Endothelial cell of umbilical vein (primary cell): ENCODE measurements around the gene SLC25A17. TPM values are rescaled to one million over a fixed set of nuclear protein-coding genes. Genes with fewer than 3 reads are reported as not detected.

Experiments used
- BruUV-seq: library from RNA; stranded (reverse); fragments of 400-500 nt; replicated peaks from 2 replicates; lab custom pipeline; 2021; lab: Mats Ljungman, UMichigan
- CTCF ChIA-PET: fragments of 300-600, 350-600 bp; sonication (Branson Sonifier 250); formaldehyde crosslinking; loops from one replicate; lab custom pipeline; 2021; ENCODE audit warnings: antibody characterized with exemption, inconsistent platforms; lab: Charles Lee
- POLR2A ChIA-PET: fragments of 300-600, 350-600 bp; sonication (Branson Sonifier 250); formaldehyde crosslinking; loops from one replicate; lab custom pipeline; 2021; ENCODE audit warnings: antibody characterized with exemption, inconsistent platforms; lab: Charles Lee
- DNase-seq: peaks from one replicate; pipeline ENCODE4 v3.0.0-alpha.2; 2011; ENCODE audit warnings: low read depth, low spot score
- FAIRE-seq: peaks from 2 replicates; lab custom pipeline; 2011; peaks lifted over from hg19 to GRCh38; lab: Jason Lieb, UNC
- H2AFZ ChIP-seq: 2 replicates; pipeline ENCODE4 v1.6.0; 2012; ENCODE audit warnings: low read depth, low read length, control low read depth, inconsistent platforms
- H3K27ac ChIP-seq: 2 replicates; pipeline ENCODE4 v1.5.1; 2011; ENCODE audit warnings: low read depth, mild to moderate bottlenecking, control low read depth, low read length, moderate library complexity; ENCODE audit not compliant: insufficient read depth
- H3K27me3 ChIP-seq, 2 experiments: 2 replicates each; pipeline versions ENCODE4 v1.6.0 to v1.6.1; 2011; ENCODE audit warnings: low read length in 2 of 2, mixed read lengths in 1 of 2; ENCODE audit not compliant: control insufficient read depth in 2 of 2, insufficient read depth in 2 of 2
- H3K36me3 ChIP-seq, 2 experiments: 2 replicates in 1 of 2; 3 replicates in 1 of 2; pipeline ENCODE4 v1.5.1; 2011; ENCODE audit warnings: low read length in 2 of 2, mild to moderate bottlenecking in 1 of 2, moderate library complexity in 1 of 2; ENCODE audit not compliant: control insufficient read depth in 2 of 2, insufficient read depth in 2 of 2; ENCODE audit errors: extremely low read depth in 1 of 2
- H3K4me1 ChIP-seq: 3 replicates; pipeline ENCODE4 v1.5.1; 2011; ENCODE audit warnings: mild to moderate bottlenecking, low read length; ENCODE audit not compliant: control insufficient read depth, insufficient read depth; ENCODE audit errors: extremely low read depth
- H3K4me2 ChIP-seq: 2 replicates; pipeline ENCODE4 v1.6.1; 2011; ENCODE audit warnings: low read length, control low read depth, mixed read lengths; ENCODE audit not compliant: insufficient read depth
- H3K4me3 ChIP-seq, 3 experiments: fragments of 200-600 bp in 1 of 3; sonication (generic), shearing (Covaris generic) in 1 of 3; replicated peaks in 1 of 3; 2 replicates each; pipeline ENCODE4 v1.5.1; 2011 to 2016; ENCODE audit warnings: control low read depth in 3 of 3, low read length in 3 of 3, mild to moderate bottlenecking in 2 of 3, inconsistent platforms in 1 of 3, low read depth in 1 of 3, moderate library complexity in 1 of 3; ENCODE audit not compliant: insufficient read depth in 1 of 3
- H3K79me2 ChIP-seq: 2 replicates; pipeline ENCODE4 v1.6.0; 2012; ENCODE audit warnings: low read length, inconsistent platforms; ENCODE audit not compliant: control insufficient read depth, insufficient read depth
- H3K9ac ChIP-seq: replicated peaks from 2 replicates; pipeline ENCODE3; 2011; ENCODE audit warnings: low read length, control low read depth; ENCODE audit not compliant: insufficient read depth; ENCODE audit errors: extremely low read depth
- H3K9me1 ChIP-seq: replicated peaks from 3 replicates; pipeline ENCODE4 v1.6.0; 2011; ENCODE audit warnings: mild to moderate bottlenecking, low read length; ENCODE audit not compliant: control insufficient read depth, insufficient read depth; ENCODE audit errors: extremely low read depth
- H3K9me3 ChIP-seq: replicated peaks from 2 replicates; pipeline ENCODE4 v1.5.1; 2012; ENCODE audit warnings: low read length, inconsistent platforms; ENCODE audit not compliant: control insufficient read depth, insufficient read depth
- H4K20me1 ChIP-seq: replicated peaks from 2 replicates; pipeline ENCODE3; 2011; ENCODE audit warnings: mild to moderate bottlenecking, low read length; ENCODE audit not compliant: control insufficient read depth, insufficient read depth; ENCODE audit errors: extremely low read depth
- CTCF ChIP-seq, 2 donors: IDR thresholded peaks; 1 replicate in 1 of 2; 2 replicates in 1 of 2; pipeline ENCODE4 v1.5.1; 2011; ENCODE audit warnings: low read length in 2 of 2, mild to moderate bottlenecking in 2 of 2, moderate library complexity in 2 of 2, control low read depth in 1 of 2, inconsistent platforms in 1 of 2, low read depth in 1 of 2; ENCODE audit not compliant: insufficient read depth in 1 of 2; ENCODE audit errors: extremely low read depth in 1 of 2
- EZH2 ChIP-seq: IDR thresholded peaks from 2 replicates; pipeline ENCODE4 v1.6.1; 2012; ENCODE audit warnings: borderline replicate concordance, low read depth, mild to moderate bottlenecking, moderate library complexity, low read length, inconsistent platforms; ENCODE audit not compliant: severe bottlenecking
- FOS ChIP-seq: IDR thresholded peaks from 2 replicates; pipeline ENCODE4 v1.6.1; 2011; ENCODE audit warnings: mild to moderate bottlenecking, low read length, moderate library complexity, borderline replicate concordance; ENCODE audit not compliant: insufficient read depth
- GATA2 ChIP-seq: IDR thresholded peaks from 2 replicates; pipeline ENCODE4 v1.7.0; 2011; ENCODE audit warnings: low read depth, mild to moderate bottlenecking, moderate library complexity, mixed read lengths, low read length; ENCODE audit not compliant: insufficient read length, insufficient read depth
- JUN ChIP-seq: IDR thresholded peaks from 2 replicates; pipeline ENCODE4 v1.6.1; 2011; ENCODE audit warnings: borderline replicate concordance, low read depth; ENCODE audit not compliant: insufficient read length, insufficient read depth
- MAX ChIP-seq: IDR thresholded peaks from 2 replicates; pipeline ENCODE4 v1.6.1; 2011; ENCODE audit not compliant: insufficient read depth, insufficient read length
- MYC ChIP-seq: IDR thresholded peaks from one replicate; pipeline ENCODE4 v1.6.1; 2011; ENCODE audit warnings: mild to moderate bottlenecking, low read depth, low read length
- POLR2A ChIP-seq: IDR thresholded peaks from 2 replicates; pipeline ENCODE4 v1.6.1; 2012; ENCODE audit warnings: low read depth, mild to moderate bottlenecking, control low read depth, low read length
- POLR2AphosphoS5 ChIP-seq: IDR thresholded peaks from 2 replicates; pipeline ENCODE4 v1.6.1; 2012; ENCODE audit warnings: low read depth, mild to moderate bottlenecking, control low read depth, low read length, moderate library complexity; ENCODE audit not compliant: insufficient read depth
- dilution Hi-C: fragments of 300-500 bp; cut with MboI; formaldehyde crosslinking; loops from one replicate; pipeline ENCODE4 v1.15.0; 2019; ENCODE audit warnings: low sequenced_read_pairs; ENCODE audit not compliant: extremely low pct_ligation_motif_present
- intact Hi-C: fragments of 100-400 bp; cut with micrococcal nuclease; formaldehyde crosslinking; loops from one replicate; pipeline ENCODE4 v1.10.0; 2022
- polyA plus RNA-seq, 4 experiments: library from polyadenylated mRNA; depleted of rRNA in 3 of 4; stranded (reverse) in 3 of 4; unstranded in 1 of 4; fragments of >200 nt; gene quantifications; 2 replicates each; pipeline versions ENCODE4 v1.2.1 to v1.2.3, GENCODE V29; 2011 to 2012; ENCODE audit warnings: missing spikeins in 1 of 4
- total RNA-seq: library from RNA; stranded (reverse); gene quantifications from 2 replicates; pipeline ENCODE4 v1.2.3, GENCODE V29; 2021

SLC25A17 gene
- total and polyA plus RNA-seq, 2 donors (not counting 3 experiments of a cell fraction or from before 2014, with no cell fraction given) = 12.2 to 25.8 TPM

- DNase-seq (no peak), FAIRE-seq (no peak)
- H3K4me2 ChIP-seq = no peak overlapping the region
- CTCF ChIA-PET = interaction anchor here (0.6 to 2.9 kb wide), 5 partner anchors 13 to 152 kb away, joined by 3 to 9 read pairs (median 3); partner anchors contain the start of gene SLC25A17
- no peak overlapping the region for H2AFZ ChIP-seq
- intact Hi-C loops = no loop called here
- H3K36me3 ChIP-seq = peaks cover 15 to 33% of the 10 kb centered on the region in 2 experiments
- H3K4me1 ChIP-seq = no peaks in the 10 kb centered on the region
- dilution Hi-C loops = no loop called here
- H3K9me3 ChIP-seq = no peaks in the 10 kb centered on the region
- no peak overlapping the region for H3K4me3 ChIP-seq
- H3K79me2 ChIP-seq = peaks cover 14% of the 10 kb centered on the region
- no peaks in the 10 kb centered on the region for H4K20me1 ChIP-seq
- H3K27ac ChIP-seq = no peak overlapping the region
- POLR2A ChIA-PET = no interaction called here
- H3K9me1 ChIP-seq = no peaks in the 10 kb centered on the region
- H3K9ac ChIP-seq = no peak overlapping the region
- TF ChIP-seq FOS = no peak
- TF ChIP-seq POLR2A = no peak
- TF ChIP-seq CTCF (IDR thresholded peaks at IDR 0.05; ENCODE audit: extremely low read depth in 1 of 2, insufficient read depth in 1 of 2, low read depth in 1 of 2, low read length in 2 of 2) = no peak
- TF ChIP-seq MAX = no peak
- TF ChIP-seq POLR2AphosphoS5 = no peak
- no peak for TF ChIP-seq JUN
- no peak for TF ChIP-seq MYC
- no peak for TF ChIP-seq EZH2
- no peak for TF ChIP-seq GATA2
- no TSS peak for BruUV-seq
- no peaks in the 10 kb centered on the region for H3K27me3 ChIP-seq
Measured at GRCh38 chr22:40834619-40835018, 15.5 kb upstream of the SLC25A17 start.
